NCI-H1694 treated with DMSO at 0.1 percent for 48 hours (cell line): ENCODE measurements around the gene RNF14.
"Not testable (repeated sequence)": the region's sequence is repeated elsewhere in the genome, so short reads cannot be mapped to it uniquely, and the experiment has no call there.

Source experiments
- DNase-seq: peaks from one replicate; lab custom pipeline; 2025; lab: John Stamatoyannopoulos, UW

RNF14 gene

DNA sequence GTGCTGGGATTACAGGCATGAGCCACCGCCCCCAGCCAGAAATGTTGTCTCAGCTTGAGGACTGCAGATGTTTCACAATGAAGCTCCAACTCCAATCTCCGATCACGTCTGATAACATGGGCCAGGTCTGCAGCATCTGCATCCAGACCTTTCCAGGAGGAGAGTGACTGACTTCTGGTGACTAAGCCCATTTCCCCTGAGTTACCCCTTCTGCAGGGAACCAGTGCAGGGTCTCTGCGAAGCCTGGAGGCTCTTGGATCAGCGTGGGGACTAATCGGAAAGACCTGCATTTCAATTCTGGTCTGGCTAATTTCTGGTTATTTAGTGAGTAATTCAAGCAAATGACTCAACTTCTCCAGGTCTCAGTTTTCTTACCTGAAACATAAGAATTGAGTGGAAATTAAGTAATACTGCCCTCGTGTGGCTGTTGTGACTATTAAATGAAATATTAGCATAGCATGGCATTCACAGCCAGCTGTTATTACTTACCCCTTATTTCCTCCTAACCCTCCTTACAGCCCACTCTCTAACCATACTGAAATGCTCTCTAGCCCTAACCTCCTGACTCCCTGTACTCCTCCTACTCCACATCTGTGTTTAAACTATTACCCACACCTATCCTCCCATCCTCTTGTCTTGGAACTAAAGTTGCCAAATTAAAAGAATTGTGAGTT is 46.1 kb downstream of the RNF14 start:
- DNase-seq, result peak; percentile 37

DNA sequence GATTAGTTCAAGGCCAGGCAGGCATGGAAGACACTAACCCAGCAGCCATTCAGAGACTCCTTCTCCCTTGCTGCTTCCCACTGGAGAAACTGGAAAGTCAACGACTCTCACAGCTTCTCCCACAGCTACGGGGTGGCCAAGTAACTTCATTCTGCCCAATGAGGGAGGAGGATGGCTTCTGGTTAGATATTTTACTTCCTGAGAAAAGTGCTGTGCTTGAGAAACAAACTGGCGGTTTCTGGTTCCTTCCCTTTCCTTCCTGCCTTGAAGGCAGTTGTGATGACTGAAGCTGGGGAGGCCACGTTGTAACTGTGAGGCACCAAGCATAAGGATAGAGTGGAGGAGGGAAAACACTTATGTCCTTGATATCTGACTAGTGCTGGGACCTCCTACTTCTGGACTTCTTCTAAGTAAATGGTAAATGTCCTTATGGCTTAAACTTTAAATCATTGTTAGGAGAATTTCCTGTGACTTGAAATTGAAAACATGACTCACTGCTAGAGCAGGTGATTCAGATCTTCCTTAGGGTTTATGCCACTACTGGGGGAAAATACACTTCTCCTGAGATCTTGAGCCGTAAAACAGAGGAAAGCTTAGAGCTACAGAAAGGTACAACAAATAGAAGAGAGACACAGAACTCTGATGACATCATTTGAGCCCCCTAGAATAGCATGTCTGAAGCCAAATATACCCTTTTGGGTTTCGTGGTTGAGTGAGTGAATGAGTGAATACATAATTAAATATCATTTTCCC is 47.1 kb downstream of the RNF14 start:
- no peak for DNase-seq

DNA sequence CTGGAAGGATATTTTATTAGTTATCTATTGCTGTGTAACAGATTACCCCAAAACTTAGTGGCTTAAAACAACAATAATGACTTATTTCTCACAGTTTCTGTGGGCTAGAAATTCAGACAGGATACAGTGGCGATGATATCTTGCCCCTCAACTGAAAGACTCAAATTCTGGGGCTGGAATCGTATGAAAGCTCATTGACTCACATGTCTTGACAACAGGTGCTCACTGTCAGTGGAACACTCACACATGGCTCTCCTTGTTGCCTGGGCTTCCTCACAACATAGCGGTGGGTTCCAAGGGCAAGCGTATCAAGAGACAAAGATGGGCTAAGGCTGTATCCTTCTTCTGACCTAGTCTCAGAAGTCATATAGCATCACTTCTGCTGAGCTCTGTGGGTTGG is 47.7 kb downstream of the RNF14 start:
- DNase-seq, result no peak

DNA sequence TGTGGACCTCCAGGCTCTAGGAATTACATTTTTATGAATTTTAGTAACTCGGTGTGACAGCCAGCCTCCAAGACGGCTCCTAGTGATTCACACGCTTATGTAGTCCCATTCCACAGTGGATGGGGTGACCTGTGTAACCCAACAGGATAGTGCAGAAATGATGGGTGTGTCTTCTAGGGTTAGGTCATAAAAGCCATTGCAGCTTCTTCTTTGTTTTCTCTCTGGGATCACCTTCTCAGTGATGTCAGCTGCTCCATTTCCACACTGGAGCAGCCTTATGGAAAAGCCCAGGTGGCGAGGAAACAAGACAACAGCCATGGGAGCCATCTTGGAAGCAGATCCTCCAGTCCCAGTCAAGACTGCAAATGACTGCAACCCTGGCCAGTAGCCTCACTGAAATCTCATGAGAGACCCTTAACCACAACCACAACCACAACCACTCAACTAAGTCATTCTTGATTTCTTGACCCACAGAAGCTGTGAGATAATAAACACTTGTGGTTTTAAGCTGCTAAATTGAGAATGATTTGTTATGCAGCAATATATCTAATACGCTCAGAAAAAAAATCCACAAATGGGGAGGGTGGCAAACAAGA is 49.0 kb downstream of the RNF14 start:
- DNase-seq, result no peak

DNA sequence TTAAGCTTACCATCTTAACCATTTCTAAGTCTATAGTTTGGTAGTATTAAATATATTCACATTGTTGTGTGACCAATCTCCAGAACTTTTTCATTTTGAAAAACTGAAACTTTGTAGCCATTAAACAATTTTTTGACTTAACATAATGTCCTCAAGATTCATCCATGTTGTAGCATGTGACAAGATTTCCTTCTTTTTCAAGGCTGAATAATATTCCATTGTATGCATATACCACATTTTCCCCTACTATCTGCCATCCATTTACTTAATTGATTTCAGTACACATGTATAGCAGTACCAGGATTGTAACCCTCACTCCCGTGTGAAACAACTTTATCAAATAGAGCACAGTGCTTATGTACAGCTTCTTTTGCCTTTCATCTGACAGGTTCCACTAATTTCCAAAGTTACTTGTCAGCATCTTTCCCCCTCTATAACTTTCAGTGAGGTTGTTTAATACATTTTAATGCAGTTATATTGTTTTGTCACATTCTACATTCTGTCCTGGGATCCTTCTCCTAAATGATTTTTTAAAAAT is 51.3 kb downstream of the RNF14 start:
- DNase-seq, result no peak

DNA sequence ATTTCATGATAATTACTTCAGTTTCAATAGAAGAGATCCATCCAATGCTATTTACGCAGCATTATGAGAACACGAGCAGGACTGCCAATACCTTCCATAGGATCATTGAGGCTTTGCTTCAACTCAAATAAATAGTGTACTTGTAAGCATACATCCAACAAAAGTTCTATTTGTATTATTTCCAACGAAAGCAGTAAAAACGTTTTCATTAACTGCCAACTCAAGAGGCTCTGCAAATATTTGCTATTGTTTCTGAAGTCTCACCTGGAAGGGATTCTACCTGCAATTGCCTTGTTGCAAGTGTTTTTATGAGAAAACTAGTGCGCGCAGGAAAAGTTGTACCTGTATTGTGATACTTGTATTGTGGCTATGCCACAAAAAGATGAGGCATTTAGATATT is 54.9 kb downstream of the RNF14 start:
- DNase-seq, result no peak

DNA sequence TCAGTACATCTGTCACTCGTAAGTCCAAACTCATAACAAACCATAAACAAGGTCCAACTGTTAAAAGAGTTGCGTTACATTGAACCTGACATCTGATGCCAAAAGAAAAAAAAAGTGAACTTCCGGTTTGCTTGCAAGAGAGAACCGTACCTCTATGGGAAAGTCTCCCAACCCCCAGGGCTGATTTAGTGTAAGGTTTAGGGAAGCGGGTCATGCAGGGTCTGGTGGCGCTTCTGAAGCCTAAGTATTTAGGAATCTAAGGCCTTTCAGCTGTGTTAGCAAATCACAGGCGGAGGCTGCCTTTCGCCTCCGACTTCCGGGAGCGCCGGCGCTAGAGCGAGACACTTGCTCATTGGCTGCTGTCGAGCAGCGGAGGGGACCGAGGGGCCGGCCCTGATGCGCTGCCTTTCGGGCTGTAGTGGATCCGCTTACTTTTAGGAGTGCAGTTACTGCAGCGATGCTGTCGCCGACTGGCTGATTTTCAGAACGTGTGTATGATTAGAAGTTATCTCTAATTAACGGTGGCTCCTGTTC is 55.9 kb downstream of the RNF14 start:
- DNase-seq, result peak; percentile 84

DNA sequence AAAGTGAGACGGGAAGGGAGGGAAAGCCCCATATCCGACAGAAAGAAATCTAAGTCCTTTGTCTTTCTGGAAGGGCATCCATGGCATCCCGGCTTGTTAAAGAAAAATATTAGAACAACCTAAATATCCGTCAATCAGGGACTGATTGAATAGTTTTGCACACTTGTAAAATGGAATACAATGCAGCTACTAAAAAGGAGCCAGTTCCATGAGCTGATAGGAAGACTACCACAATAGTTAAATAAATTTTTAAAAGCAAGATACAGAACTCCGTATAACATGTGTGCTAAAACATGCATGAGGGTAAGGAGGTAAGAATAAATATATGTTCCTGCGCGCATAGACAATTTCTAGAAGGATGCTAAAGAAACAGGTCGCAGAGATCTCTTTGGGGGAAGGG is 56.7 kb downstream of the RNF14 start:
- DNase-seq, result no peak

DNA sequence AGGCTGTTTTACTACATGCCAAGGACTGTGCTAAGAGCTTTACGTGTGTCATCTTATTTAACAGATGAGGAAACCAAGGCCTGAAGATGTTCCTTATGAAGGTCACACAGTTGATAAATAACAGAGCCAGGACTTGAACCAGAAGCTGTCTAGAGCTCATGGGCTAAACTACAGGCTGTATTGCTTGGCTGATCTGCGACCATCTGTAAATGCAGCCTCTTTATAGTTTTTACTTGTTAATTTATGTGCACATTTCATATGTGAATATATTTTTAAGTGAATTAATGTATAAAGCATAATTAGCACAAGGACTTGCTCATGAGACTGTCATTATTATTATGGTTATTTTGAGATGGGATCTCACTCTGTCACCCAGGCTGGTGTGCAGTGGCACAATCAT is 63.2 kb downstream of the RNF14 start:
- DNase-seq, result no peak

DNA sequence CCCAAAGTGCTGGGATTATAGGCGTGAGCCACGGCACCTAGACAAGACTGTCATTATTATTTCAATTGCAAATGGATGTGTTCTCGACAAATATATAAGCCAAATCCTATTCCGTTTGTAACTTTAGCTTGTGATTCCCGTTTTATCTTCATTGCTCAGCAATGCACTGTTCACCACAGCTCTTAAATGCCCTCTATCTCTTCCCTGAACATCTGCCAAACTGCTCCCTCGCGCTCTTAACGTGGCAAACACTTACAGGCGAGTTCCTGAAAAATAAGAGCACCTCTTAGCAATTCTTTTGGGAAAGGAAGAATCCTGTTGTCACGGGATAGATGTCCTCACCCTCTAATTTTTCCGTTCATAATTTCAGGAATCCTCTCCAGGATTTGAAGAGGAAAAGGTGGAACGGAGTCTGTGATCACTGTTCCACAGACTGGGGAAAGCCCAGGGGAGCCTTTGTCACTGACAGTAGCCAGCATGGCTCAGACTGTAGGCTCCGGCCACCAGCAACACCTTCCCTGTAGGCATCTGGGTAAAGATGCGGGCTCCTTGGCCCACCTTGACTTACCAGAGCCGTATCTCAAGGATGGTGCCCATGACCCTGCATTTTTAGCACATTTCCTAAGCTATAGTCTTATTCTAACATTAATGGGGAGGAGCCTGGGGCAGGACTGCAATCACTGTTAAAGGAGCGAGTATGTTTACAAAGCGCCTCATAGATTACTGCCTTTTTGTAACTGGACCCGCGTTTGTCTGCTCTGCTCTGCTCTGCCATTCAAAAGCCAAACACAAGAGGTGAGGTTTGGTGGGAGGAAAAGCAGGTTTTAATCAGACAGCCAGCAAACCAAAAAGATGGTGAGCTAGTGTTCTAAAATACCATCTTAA is 64.1 kb downstream of the RNF14 start:
- no peak for DNase-seq

DNA sequence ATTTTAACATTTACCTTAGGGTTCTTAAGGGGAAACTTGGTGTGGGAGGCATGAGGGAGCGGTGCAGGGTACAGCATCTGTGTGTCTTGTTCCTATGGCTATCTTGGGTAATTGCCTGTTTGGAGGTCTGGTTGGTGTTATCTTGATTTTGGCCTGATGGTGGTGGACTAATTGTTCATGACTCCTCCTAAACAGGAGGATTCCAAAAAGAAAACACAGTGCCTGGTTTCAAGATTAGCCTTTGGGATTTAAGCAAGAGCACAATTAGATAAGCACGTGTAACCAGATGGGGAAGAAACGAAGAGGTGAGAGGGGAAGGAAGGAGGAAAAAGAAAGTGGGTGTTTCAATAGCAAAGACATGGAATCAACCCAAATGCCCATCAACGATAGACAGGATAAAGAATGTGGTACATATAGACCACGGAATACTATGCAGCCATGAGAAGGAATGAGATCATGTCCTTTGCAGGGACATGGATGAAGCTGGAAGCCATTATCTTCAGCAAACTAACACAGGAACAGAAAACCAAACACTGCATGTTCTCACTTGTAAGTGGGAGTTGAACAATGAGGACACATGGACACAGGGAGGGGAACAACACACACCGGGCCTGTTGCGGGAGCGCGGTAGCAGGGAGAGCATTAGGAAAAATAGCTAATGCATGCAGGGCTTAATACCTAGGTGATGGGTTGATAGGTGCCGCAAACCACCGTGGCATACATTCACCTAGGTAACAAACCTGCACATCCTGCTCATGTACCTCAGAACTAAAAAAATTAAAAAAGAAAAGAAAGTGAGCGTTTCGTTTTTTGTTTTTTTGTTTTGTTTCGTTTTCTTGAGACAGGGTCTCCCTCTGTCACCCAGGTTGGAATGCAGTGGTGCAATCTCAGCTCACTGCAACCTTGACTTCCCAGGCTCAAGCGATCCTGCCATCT is 65.0 kb downstream of the RNF14 start:
- DNase-seq, result not testable (repeated sequence)

DNA sequence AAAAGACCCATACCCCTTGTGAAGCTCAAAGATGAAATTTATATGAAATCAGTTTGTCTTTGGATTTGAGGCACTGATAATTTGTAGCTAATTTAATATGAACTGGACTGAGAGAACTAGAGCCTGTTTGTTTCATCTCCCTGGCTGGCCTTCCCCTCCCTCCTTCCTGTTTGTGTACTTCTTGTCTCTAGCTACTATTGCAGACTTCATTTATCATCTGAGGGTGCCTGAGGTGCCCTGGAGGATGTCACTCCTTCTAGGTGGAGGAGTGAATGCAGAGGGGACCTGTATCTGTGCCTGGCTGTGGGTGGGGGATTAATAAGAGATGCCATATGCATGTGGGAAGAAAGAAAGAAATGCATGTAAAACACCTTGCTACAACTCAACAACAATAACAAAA is 66.1 kb downstream of the RNF14 start:
- no peak for DNase-seq

DNA sequence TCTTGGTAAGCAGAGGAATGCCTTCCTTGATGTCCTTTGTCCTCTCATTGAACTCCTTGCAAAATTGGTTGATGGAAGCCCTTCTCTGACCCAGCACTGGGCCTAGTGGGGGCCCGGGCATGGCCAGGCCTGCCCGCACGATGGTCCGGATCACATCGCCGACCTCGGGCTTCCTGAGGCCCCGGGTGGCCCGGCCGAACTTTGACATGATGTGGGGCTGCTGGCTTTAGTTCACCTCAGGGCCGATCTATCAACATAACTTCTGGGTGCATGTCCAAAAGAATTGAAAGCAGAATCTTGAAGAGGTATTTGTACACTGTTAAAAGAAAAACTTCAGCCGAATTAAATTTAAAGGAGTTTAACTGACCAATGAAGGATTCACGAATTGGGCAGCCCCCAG is 68.0 kb downstream of the RNF14 start:
- no peak for DNase-seq

DNA sequence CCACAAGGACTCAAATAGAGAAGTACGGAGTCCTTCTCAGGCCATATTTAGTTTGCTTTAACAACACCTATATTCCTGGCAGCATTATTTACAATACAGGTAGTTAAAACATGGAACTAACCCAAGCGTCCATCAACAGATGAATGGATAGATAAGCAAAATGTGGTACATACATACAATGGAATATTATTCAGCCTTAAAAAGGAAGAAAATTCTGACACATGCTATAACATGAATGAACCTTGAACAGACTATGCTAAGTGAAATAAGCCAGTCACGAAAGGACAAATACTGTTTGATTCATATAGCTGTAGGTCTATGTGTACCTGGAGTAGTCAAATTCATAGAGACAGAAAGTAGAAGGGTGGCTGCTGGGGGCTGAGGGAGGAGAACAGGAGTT is 68.7 kb downstream of the RNF14 start:
- not testable (repeated sequence) for DNase-seq

DNA sequence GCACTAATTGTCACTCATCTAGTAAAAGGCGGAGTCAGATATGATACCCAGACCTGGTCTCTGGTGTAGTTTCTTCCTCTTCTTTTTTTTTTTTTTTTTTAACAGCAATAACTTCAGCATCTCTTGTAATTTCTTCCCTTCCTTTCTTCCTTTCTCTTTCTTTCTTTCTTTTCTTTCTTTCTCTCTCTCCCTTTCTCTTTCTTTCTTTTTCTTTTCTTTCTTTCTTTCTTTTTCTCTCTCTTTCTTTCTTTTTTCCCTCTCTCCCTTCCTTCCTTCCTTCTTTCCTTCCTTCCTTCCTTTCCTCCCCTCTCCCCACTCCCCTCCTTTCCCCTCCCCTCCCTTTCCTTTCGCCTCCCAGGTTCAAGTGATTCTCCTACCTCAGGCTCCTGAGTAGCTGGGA is 69.8 kb downstream of the RNF14 start:
- DNase-seq, result no peak
